Measurements from ENCODE around the gene OR13A1. TPM values are rescaled to one million over a fixed set of nuclear protein-coding genes. Genes with fewer than 3 reads are reported as not detected.

The OR13A1 gene
- total RNA-seq, 1 donor from 2014 or later: not detected

Other genes starting within 250 kb of the OR13A1 start
- 2.4 and 2.5 TPM in 2 replicates for gene ALOX5, start 58.6 kb upstream of the OR13A1 start, total RNA-seq

Measured in T-helper 2 cell treated with Interferon-gamma antibody and Interleukin-4, amounts not matched to agents 100 ng/mL and 5 ng/mL, for 36 hours (primary cell).